DMS53 treated with DMSO at 0.1 percent for 48 hours (cell line): ENCODE data around the gene TSKU.
A peak's percentile ranks its signal among the peaks of the same experiment; 100 is the strongest.

ENCODE experiments used
- DNase-seq: peaks from one replicate; lab custom pipeline; 2025; ENCODE audit not compliant: unreplicated experiment; lab: John Stamatoyannopoulos, UW

The TSKU gene

DNA sequence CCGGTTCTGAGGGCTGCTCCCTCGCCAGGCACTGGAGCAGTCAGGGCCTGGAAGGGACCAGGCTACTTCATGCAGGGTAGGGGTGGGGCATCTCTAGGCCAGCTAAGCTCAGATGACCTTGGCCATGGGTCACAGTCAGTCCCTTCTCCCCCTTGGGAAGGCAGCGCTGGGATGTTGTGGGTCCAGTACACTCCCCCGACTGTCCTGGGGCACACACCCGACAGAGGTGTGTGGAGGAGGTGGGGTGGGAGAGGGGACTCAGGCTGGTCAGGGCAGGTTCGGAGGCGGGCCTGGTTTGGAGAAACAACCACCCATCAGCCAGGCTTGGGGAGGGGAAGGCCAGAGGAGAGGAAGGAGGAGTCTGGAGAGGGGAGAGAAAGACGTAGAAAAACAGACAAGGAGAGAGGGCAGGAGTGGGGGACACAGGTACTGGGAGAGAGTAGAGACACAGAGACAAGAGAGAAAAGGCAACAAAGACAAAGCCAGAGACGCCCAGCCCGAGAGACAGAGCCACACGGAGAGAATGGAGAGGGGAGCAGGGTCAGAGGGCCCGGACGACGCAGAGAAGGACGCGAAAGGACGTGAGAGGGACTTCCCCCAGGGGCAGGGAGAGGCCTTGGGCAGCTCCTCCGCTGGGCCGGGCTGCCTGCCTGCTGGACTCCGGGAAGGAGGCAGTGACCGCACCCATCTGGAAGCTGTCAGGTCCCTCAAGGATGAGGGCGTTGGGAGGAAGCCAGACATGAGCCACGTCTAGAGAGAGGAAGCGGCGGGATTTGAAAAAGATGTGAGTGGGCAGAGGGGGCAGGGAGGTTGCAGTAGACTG, 30.6 kb upstream of the TSKU start:
- no peak for DNase-seq

DNA sequence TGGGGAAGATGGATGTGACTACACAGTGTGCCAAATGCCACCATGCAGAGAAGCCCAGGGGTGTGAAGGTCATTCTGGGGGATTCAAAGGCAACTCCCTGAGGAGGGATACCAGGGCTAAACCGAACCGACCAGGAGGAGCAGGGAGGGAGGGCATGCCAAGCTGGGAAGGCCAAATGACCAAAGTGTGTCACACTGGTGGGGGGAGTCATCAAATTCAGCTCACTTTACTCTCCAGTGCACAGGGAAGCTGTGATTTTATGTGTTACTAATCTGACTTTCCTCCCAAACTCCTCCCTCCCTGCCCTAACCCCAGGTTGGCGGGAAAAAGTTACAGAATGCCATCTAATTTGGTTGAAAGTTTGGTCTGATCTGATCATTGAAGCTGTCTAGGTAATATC, 29.7 kb upstream of the TSKU start:
- DNase-seq, result no peak

DNA sequence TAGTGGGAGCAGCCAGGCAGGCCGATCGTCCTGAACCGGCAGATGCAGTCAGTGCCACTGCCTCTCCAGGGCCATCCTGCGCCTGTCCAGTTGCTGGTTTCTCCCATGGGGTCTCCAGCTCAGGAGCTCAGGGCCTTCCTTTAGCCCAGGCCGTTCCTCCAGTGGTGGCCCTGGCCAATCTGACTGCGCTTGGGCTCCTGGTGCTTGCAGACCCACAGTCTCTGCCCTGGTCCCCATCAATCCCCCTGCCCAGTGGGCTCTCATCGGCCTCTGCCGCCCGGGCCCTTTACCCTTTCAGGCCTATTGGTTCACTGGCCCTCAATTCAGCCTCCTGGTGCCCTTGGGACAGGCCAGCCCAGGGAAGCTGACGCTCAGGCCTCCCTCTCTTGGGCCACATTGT, 29.2 kb upstream of the TSKU start:
- DNase-seq, result no peak

DNA sequence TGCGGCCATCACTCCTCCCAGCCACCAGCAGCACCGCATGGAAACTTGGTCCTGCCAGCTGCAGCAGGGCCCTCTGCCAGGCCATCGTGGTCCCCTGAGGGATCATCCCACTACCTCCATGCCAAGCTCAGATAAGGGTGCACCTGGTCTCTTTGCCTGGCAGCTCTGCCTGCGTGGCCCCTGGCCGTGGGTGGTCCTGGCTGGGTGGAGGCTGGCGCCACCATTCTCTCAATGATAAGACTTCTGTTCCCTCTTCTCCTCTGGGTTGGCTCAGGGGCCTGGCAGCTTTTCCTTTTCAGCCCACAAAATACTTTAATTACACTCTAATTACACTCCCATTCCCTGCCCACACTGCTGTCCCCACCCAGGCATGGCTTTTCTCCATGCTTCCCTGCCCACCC, 26.8 kb upstream of the TSKU start:
- no peak for DNase-seq

DNA sequence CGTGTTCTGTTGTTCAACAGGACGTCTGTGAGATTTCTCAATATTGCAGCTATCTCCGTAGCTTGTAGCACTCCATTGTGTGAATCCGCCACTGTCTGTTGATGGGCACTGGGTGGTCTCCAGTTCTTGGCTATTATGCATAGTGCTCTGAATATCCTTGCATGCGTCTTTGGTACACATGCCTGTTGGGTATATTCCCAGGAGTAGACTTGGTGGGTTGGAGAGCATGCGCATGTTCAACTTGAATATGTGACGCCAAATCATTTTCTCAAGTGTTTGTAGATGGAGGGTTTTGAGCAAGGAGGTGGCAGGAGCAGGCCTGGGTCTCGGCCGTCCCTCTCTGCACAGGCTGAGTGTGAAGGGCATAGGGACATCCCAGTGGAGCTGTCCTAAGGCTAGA, 24.8 kb upstream of the TSKU start:
- no peak for DNase-seq

DNA sequence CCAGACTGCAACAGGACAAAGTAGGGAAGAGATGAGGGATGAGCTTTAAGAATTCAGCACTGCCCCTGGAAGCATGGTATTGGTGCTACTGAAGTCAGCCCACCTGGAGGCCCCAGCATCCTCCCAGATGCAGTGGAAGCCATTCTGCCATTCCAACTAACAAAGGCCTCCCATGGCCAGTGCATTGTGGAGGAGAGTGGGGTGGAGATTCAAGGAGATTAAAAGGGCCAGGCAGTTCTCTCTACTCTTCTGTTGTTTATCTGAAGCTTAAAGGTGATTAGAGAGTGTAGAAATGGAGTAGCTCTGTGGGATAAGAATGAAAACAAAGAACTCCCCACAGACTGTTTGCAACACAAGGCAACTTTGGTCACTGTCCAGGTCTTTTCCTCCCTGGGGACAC, 24.1 kb upstream of the TSKU start:
- no peak for DNase-seq

DNA sequence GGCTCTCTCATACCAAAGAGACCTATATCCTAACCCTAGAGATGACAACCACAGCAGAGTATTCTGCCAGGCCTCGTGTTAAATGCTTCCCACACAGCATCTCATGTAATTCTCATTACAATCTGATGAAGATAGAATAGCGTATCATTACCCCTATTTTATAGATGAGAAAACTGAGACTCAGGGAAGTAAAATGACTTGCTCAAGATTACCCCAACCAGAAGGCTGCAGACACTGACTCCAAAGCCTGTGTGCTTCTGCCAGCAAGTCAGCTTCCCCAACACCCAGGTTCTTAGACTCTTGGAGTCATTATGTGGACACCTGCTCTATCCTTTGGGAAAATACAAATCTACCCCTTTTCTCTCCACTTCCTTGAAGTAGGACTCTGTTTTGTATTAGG, 23.6 kb upstream of the TSKU start:
- no peak for DNase-seq

DNA sequence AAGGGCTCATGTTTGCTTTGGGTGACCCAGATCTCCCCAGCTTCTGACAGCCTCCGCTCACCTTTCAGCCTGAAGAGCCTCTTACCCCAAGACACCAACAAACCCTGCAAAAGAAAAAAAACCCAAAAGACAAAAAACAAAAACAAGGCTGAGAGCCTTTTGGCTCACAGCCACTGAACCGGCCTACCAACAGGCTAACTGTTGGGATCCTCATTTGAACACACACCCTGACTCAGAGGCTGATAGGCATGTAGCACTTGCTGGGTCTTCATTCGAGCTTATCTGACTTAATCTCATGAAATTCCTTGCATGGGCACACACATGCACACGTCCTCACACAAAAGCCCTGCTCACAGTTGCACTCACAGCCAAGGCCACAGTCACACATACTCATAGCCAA, 22.9 kb upstream of the TSKU start:
- no peak for DNase-seq

DNA sequence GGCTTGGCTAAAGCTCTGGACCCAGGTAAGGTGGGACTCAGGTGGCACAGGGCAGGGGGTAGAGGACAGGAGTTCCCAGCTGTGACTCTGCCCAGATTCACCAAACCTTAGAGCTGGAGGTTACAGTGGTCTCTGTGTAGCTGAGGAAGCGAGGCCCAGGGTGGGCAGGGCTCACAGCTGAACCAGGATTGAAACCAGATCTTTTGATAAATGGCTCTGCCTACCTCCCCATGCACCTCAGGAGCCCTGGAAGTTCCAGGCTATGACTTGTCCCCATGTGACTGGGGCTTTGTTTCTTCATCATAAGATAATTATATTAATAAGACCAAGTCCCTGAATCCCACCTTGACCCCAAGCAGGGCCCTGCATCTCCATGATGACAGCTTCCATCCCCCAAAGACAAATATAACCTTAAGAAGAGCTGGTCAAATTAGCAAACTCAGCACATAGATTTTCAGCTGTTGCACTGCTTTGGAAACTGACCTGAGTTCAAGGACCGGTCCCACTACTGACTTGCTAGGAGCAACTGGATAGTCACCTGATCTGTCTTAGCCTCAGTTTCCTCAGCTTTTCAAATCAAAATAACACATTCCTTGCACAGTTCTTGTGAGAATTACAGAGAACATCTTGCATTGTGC, 21.3 kb upstream of the TSKU start:
- DNase-seq, result no peak

DNA sequence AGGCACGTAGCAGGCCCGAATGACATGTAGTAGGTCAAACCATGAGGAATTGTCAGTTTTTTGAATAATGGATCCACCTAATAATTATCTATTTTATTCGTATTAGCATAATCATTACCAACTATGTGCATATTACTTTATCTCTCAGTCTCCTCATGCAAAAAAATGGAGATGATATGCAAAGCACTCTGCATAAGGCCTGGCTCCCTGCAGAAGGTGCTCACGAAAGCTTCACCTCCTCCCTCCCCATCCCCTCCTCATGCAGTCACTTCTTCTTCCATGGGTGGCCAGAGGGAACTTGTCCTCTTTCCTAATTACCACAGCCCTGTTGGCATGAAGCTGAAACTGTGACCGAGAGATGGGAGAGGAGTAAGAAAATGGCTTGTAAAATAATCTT, 20.8 kb upstream of the TSKU start:
- DNase-seq, result no peak

DNA sequence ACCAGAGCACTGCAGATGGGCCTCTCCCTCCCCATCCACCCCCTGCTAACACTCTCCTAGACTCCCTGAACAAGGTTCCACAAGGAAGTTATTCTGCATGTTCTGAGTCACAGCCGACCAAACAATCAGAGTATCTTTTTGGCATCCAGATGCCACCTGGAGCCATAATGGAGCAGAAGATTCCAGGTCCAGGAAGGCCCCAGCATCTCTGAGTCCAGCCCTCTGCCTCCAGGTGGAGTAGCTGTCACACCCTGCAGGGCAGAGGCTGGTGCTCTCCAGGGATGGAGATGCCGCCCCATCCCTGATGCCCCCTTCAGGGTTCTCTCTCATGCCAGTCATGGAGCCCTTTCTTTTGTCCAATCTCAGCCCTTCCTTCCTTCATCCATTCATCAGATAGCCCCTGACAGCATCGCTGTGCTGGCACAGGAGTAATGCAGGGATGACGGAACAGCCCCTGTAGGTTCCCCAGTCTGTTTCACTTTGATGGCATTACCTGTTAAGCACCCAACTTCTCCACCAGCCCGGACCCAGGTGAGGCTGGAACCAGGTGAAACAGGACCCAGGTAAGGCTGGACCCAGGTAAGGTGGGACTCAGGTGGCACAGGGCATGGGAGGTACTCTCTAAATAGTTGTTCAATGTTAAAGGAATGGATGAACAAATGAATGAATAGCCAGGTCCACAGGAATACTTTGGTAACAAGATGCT, 20.1 kb upstream of the TSKU start:
- DNase-seq, result no peak

DNA sequence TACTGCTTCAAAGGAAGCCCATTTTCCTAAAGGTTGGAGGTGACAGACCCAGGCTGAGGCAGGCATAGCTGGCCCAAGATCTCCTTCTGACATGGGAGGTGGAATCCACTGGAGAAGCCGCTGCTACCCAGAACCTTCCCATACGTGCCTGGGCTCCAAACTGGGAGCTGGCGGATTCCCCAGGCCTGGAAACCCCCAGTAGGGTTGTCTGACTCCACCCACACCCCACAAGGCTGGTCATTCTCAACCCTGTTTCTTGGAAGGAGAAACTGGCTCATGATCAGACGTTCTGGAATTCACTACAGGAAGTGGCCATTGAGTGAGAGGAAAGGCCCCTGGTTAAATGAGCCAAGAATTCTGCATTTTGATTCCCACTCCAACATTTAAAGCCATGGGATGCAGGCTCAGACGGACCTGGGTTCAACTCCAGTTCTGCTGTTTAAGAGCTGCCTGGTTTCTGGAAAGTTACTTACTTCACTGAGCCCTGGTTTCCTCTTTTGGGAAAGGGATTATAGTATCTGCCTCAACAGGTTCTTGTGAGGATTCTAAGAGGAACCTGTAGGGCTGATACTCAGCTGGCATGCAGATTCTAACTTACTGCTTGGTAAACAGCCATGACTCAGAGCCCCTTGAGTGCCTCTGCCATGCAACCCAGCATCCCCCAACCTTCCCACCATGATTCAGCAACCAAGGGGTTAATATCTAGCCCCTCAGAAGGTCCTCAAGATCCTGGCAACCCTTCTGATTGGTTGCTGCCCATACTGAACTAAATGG, 19.4 kb upstream of the TSKU start:
- DNase-seq, result no peak

DNA sequence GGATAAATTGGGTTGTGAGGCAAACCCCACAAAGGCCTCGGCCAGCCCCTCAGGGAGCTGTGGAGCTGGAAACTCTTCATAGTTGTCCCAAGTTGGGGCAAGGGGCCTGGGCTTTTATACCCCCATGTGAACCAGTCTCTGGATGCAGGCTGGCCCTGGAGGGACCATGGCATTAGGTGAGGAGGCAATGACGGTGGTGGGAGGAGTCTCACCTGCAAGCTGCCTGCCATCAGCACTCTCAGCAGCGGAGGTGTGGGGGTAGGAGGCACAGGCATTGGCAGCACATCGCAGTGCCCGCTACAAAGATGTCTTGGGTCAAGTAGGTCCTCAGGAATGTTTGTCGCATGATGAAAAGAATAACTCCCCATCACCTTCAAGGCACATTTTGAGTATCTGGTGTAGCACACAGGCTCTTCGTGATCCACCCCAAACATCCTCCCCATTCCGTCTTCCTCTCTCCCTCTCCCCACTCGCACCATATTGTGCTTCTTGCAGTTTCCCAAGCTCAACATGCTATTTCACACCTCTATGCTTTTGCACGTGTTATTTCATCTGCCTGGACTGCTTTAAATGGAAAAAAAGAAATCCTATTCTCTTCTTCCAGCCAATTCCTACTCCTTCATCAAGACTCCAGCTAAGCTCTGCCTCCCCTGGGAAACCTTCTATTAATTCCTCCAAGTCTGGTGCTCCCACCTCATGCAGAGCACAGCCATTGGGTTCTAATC, 18.1 kb upstream of the TSKU start:
- DNase-seq, result no peak

DNA sequence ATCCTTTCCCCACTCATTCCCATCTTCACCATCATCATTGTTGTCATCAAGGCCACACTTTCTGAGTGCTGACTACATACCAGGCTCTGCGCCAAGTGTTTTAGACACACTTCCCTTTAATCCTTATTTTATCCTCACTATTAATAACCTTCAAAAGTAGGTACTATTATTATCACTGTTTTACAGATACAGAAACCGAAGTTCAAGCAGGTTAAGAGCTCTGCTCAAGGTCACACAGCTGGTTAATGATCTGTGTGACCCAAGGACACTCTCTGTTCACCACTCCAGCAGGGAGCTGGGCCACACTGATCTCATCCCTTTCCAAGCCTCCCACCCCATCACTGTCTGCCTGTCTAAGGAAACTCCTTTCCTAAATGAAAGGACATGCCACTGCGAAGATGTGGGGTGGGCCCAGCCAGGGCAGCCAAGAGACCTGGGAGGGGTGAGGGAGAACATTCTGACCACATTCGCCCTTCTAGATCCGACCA, 17.2 kb upstream of the TSKU start:
- no peak for DNase-seq

DNA sequence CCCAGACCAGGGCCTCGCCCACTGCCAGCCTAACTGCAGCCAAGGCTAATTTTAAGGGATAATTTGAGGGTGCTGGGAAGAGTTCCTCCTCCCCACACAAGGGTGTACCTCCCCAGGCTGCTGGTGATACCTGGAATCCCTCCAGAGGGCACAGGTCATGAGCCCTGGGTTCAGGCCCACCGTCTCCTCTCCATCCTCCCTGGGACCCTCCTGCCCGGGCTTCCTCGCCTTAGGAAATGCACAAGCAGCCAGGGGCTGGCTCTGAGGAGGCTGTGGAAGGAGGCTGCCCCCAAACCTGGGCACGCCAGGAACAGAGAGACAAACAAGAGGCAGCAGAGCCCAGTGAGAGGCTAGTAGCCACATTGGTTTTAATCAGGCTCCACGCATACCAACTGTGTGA, 16.6 kb upstream of the TSKU start:
- no peak for DNase-seq

DNA sequence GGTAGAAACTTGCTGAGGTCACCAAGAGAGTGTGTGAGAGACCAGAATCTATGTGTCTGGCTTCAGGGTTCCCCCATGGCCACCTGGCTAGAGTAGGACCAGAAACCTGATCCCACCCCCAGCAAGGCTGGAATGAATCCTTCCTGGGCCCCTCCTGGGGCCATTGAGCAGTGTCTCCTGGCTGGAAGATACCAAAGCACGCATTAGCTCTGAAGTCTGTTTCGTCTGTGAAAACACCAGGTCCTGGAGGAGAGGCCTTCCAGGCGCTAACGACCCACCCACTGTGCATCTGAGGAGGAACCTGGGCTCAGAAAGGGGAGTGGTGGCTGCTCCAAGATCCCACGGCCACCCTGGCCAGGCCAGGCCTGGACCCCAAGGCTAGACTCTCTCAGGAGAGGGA, 15.5 kb upstream of the TSKU start:
- no peak for DNase-seq

DNA sequence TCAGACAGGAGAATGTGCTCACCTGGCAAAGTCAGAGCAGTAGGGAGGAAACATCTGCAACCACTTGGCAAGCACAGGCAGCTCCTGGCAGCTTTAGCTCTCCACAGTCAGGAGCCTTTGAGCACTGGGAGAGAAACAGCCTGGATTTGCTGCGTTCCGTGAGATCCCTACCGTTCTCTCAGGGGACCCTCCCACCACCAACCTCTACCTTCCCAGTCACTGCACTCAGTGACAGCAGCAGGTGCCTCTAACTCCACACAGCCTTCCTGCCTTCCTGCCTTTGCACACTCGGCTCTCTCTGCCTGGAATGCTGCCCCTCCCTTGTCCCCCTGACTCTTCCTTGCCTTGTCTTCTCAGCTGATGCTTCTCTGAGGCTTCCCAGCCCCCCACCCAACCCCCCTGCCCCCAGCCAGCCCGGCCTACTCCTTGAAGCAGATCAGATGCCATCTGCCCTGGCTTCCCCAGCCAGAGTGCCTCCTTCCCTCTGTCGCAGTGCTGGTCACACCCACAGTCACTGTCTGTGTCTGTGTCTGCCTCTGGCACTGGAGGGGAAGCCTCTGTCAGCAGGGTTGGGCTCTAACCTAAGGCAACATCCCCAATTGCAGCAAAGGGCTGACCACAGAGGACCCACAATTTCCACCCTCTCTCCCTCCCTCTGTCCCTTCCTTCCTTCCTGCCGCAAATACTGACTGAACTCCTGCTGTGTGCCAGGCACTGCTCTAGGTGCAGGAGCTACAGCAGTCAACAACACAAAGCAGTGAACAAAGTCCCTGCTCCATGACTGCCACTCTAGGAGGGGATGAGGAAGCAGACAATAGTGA, 14.9 kb upstream of the TSKU start:
- peak; percentile 60 for DNase-seq

DNA sequence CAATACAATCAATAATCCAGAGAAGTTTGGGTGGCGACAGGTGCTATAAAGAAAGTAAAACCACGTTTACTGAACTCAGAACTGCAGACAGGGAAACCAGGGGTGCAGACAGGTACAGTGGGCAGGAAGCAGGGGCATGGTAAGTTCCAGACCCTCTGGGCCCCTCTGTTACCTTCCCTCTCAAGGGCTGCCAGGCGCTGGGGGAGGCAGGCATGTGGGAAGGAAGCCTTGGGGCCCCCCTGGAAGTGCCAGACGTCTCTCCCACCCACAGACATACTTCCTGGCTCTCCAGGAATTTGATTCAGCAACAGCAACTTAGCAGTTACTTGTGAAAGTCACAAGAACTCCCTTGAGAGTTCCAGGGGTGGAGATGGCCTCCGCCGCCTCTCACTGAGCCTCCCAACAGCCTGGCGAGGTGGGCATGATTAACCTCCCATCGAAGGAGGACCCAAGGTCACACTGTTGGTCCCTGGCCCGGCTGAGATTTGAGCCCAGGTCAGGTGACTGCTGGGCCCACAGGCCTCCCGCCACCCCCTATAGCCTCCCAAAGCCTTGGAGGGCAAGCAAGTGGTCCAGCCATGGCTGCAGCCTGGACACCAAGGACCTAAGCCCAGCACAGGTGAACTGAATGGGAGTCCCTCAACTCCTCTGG, 14.1 kb upstream of the TSKU start:
- DNase-seq, result no peak
